Mammary microvascular endothelial cell (primary cell): ENCODE results near the gene FOXD4L6. TPM values are rescaled to one million over a fixed set of nuclear protein-coding genes. Genes with fewer than 3 reads are reported as not detected.

Experiments used
- total RNA-seq: library from RNA; depleted of rRNA; stranded (reverse); fragments of >200 nt; gene quantifications from 2 replicates; pipeline ENCODE4 v1.2.3, GENCODE V29; 2015

FOXD4L6 gene
- not detected in 2 replicates for total RNA-seq

GRCh38 chr9:41128581-41128980 is at the start of gene FOXD4L6:
Gene FOXD4L6 (minus strand): TSS chr9:41128681. CDS start chr9:41128383, 298 bp downstream.

Other genes starting within 250 kb of the FOXD4L6 start
- 1.2 and 7.9 TPM in 2 replicates for gene ZNG1F, start 60.6 kb upstream of the FOXD4L6 start, total RNA-seq